Urinary bladder (tissue), 4 donors: Measurements from ENCODE around the gene CNTNAP5. TPM values are rescaled to one million over a fixed set of nuclear protein-coding genes. Genes with fewer than 3 reads are reported as not detected.

Experiments
- DNase-seq: peaks from one replicate; pipeline ENCODE4 v3.0.0-alpha.2; 2015; ENCODE audit errors: extremely low spot score
- H3K27ac ChIP-seq: one replicate; pipeline ENCODE4 v1.5.1; 2013; ENCODE audit warnings: low read depth, mild to moderate bottlenecking, moderate library complexity
- H3K36me3 ChIP-seq: one replicate; pipeline ENCODE4 v1.6.1; 2013; ENCODE audit warnings: mild to moderate bottlenecking, moderate library complexity; ENCODE audit not compliant: insufficient read depth
- H3K4me1 ChIP-seq: one replicate; pipeline ENCODE4 v1.6.1; 2013; ENCODE audit warnings: mild to moderate bottlenecking, moderate library complexity; ENCODE audit not compliant: insufficient read depth
- H3K4me3 ChIP-seq: one replicate; pipeline ENCODE4 v1.5.1; 2013; ENCODE audit warnings: low read depth, low read length
- WGBS: extraction: QIAGEN DNeasy Blood & Tissue Kit; methylation state at CpG from one replicate; pipeline ENCODE4 v1.1.7; 2013; 5-methylcytosine and 5-hydroxymethylcytosine counted together
- polyA plus RNA-seq: library from polyadenylated mRNA; stranded (reverse); fragments of 200-250 nt; gene quantifications from one replicate; pipeline ENCODE4 v1.2.3, GENCODE V29; 2013
- total RNA-seq: library from RNA; depleted of rRNA; stranded (reverse); fragments of >200 nt; gene quantifications from one replicate; pipeline ENCODE4 v1.2.3, GENCODE V29; 2014
- donor health status: healthy with polysubstance abuse.
- donor health status: healthy.

CNTNAP5 gene
- total and polyA plus RNA-seq, 2 donors = 0.01 to 1.8 TPM

DNA sequence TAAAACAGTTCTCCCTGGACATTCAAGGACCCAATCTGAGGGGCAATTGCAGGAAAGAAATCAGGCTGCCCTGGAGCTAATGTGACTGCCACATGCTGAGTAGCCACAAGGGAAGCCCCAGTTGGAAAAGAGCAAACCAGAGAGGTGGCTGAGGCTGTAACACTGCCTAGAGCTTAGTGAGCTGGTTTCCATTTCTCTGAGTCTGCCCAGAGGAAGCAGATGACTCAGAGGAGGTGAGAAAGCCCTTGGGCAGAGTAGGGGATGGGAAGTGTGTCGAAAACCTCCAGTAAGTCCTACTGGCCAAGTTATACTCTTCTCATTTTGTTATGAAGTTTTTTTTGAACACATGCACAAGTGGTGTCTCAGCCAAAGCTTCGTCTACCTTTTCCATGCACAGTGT, 753.0 kb downstream of the CNTNAP5 start:
- Histone ChIP-seq H3K27ac (no peak overlapping the region), H3K4me1 (no peaks in the 10 kb centered on the region), H3K36me3 (no peaks in the 10 kb centered on the region), H3K4me3 (no peak overlapping the region)
- WGBS = 88% methylated on average over 2 of the region's 2 CpGs
- no peak for DNase-seq

DNA sequence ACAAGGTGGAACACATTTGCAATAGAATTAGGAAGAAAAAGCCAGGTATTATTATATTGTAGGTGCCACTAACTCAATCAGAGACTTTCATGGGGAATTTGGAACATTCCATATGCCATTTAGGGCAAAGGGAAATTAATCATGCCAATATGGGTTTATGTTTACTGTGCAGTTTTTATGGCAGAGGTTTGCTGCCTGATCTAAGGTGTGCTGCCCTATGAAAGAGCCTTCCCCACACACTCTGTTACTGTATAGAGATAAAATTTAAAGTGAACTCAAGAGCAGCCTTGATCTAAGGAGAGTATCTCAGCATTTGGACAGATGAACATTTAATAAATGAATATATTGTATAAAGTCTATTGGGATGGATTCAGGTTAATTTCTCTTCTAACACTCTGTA, 771.6 kb downstream of the CNTNAP5 start:
- Histone ChIP-seq H3K4me3 (no peak overlapping the region), H3K36me3 (no peaks in the 10 kb centered on the region), H3K27ac (no peak overlapping the region), H3K4me1 (no peaks in the 10 kb centered on the region)
- no peak for DNase-seq

DNA sequence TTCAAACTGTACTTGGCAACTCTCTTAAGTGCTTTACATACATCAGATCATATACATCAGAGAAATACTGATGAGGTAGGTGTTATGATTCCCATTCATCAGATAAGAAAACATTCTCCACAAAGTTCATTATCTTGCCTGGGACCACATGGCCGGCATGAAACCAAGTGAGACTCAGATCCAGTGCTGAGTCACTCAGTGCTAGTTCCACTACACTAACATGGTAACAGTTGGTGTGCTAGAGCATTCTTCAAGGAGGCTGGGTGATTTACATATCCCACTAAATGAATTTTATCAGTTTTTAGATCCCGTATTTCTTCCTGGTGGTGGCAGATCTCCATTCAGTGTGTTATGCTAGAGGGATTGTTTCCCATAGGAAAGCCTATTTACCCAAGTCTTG, 772.0 kb downstream of the CNTNAP5 start:
- DNase-seq = no peak
- H3K36me3 ChIP-seq = no peaks in the 10 kb centered on the region
- WGBS = 85% methylated on average over 2 of the region's 2 CpGs
- no peak overlapping the region for H3K4me3 ChIP-seq
- H3K27ac ChIP-seq = no peak overlapping the region
- no peaks in the 10 kb centered on the region for H3K4me1 ChIP-seq

DNA sequence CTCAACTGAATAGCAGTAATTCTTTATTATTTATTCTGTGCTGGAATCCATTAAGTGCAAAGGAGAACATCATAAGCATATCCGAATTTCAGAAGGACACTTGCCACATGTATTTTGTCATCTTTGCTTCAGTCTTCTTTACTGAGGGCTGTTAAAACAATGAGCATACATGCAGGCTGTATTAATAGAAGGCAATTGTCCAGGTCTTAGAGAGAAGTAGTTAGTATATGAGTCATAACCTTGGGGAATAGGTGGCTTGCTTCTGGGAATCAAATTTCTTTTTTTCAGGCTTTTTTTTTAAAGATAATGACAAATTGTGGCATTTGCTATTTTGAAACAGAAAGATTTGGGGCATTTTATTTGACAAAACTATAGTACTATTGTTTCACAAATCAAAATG, 773.5 kb downstream of the CNTNAP5 start:
- H3K4me1 ChIP-seq = no peaks in the 10 kb centered on the region
- H3K4me3 ChIP-seq = no peak overlapping the region
- H3K27ac ChIP-seq = no peak overlapping the region
- no peaks in the 10 kb centered on the region for H3K36me3 ChIP-seq
- 77% methylated on average over 1 of the region's 1 CpG for WGBS
- DNase-seq = no peak

DNA sequence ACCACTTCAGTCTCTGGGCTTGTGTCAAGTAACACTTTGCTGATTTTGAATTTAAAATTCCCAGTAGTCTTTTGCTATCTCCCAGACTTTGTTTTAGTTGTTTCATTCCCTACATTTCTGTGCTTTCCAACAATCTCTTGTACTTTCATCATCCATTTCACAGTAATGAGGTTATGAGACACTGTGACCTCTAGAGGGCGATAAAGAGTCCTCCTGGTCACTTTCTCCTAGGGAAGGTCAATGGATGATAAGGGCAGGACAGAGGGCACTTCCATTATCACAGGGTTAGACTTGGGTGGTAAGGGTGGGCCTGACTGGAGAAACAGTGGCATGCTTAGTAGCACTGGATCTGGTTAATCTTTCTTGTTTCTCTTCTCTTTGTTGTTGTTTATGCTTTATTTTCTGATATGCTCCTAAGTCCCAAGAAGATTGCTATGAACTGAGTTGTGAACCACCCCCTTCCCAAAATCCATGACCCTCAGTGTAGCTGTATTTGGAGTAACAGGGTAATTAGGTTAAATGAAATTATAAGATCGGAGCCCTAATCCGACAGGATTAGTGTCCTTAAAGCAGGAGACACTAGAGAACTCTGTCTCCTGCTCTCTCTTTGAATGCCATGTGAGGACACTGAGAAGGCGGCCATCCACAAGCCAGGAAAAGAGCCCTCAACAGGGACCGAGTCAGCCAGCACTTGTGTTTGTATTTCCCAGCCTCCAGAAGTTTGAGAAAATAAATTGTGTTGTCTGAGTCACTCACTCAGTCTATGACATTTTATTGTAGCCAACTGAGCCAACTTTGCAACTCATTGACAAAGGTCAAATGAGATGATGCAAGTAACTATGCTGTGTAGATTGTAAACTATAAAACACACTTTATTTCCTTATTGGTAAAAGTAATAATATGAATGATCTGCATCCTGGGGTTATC, 779.2 kb downstream of the CNTNAP5 start:
- H3K27ac ChIP-seq = no peak overlapping the region
- H3K4me3 ChIP-seq = no peak overlapping the region
- no peak for DNase-seq
- WGBS = 60% methylated on average over 5 of the region's 5 CpGs
- H3K36me3 ChIP-seq = no peaks in the 10 kb centered on the region
- H3K4me1 ChIP-seq = no peaks in the 10 kb centered on the region

DNA sequence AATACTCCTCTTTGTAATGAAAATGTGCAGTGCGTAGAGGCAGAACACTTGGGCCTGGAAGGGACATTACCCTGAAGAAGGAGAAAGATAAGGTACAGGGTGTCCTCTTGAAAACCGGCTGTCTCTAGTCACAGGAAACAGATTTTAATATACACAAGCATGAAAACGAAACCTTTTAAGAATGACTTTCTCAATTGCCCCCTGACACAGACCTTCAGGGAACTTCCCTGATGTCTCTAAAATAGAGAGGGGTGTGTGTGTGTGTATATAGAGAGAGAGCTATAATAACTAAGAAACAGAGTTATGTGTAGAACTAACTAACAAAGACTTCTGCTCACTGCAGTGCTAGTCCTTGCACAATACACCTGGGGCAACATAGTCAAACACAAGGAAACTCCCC, 780.0 kb downstream of the CNTNAP5 start:
- Histone ChIP-seq H3K27ac (no peak overlapping the region), H3K4me1 (peaks cover 2% of the 10 kb centered on the region), H3K4me3 (no peak overlapping the region), H3K36me3 (no peaks in the 10 kb centered on the region)
- 75% methylated on average over 3 of the region's 3 CpGs for WGBS
- no peak for DNase-seq

DNA sequence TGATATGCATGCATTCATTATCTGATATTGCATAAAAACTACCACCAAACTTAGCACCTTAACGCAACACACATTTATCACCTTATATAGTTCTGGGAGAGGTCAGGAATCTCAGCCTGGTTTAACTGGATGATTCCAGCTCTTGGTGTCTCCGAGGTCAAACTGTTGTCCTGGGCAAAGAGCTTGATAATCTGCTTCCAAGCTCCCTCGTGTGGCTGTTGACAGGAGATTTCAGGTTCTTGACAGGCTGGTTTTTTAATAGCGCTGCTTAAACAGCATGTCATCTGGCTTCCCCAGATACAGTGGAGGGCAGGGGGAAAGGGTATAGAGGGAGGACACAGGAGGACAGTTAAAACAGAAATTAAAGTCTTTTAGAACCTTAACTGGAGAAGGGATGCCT, 785.0 kb downstream of the CNTNAP5 start:
- DNase-seq = no peak

DNA sequence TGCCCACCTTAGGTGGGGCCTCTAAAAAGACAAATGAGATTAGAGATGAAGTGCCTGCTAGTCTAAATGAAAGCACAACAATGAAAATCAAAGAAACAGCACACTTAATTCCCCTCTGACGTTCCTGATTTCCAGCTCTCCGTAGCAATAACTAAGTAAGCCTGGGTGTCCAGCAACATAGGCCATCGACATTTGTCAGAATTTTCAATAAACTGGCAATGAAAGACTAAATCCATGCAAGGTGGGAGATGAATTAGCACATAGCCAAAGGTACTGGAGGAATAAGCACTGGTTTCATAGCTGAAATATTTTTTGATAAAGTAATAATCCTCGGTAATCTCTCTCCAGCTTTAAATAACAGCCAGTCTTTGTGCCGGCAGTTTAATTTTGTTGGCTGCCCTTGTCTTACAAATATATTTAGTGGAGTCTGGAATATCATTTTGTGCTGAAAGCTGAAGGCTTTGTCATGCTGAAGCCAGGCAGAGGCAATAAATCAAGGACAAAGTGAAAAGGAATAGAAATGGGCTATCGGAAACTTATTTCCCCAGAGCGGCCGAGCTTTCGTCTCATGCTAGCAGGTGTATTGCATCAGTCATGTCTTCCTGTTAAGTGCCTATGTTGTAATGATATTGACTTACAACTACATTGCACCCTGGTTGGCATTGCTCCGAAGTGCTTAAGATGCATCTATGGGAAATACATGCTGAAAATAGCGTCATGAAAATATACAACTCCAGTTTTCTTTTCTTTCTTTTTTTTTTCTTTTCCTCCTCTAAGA, 790.1 kb downstream of the CNTNAP5 start:
- 47% methylated on average over 11 of the region's 11 CpGs for WGBS
- H3K36me3 ChIP-seq = no peaks in the 10 kb centered on the region
- H3K4me3 ChIP-seq = no peak overlapping the region
- DNase-seq = no peak
- H3K4me1 ChIP-seq = no peaks in the 10 kb centered on the region
- no peak overlapping the region for H3K27ac ChIP-seq

More for the DNA sequence above, 785.0 kb downstream of the CNTNAP5 start:
- Histone ChIP-seq H3K4me1 (peaks cover 2% of the 10 kb centered on the region), H3K36me3 (no peaks in the 10 kb centered on the region), H3K27ac (no peak overlapping the region), H3K4me3 (no peak overlapping the region)
- 49% methylated on average over 4 of the region's 4 CpGs for WGBS

DNA sequence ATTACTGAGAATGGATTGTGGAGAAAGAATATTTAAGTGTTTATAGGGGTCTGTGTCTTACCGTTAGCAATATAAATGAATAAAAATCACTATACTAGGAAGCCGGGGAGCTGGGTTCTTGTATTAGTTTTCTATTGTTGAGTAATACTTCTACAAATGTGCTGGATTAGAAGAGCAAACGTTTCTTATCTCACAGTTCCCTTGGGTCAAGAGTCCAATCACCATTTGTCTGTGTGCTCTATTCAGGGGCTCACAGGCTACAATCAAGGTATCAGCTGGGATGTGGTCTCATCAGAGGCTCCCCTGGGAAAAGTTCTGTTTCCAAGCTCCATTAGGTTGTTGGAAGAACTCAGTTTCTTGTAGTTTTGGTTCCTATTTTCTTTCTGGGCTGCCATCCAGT, 790.9 kb downstream of the CNTNAP5 start:
- Histone ChIP-seq H3K4me1 (no peaks in the 10 kb centered on the region), H3K4me3 (no peak overlapping the region), H3K27ac (no peak overlapping the region), H3K36me3 (no peaks in the 10 kb centered on the region)
- WGBS = 73% methylated on average over 3 of the region's 3 CpGs
- no peak for DNase-seq

DNA sequence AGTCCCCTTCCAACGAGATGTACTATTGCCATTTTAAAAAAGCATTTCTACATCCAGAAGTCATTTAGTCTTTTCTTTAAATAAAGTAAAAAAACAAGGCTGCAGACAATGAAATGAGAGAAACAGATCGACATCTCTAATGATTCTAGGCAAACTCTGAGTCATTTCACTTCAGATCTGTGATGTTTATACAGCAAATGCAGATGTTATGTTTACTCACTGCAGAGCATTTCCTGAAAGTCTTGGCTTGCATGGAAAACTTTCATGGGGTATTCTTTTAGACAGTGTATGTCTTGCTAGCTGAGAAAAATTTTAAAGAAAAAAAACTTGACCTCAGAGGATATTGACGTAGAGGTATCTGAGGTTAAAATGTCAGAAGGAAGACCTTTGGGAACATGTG, 797.4 kb downstream of the CNTNAP5 start:
- H3K27ac ChIP-seq = no peak overlapping the region
- H3K36me3 ChIP-seq = no peaks in the 10 kb centered on the region
- DNase-seq = no peak
- H3K4me1 ChIP-seq = no peaks in the 10 kb centered on the region
- WGBS = 51% methylated on average over 3 of the region's 3 CpGs
- H3K4me3 ChIP-seq = no peak overlapping the region

DNA sequence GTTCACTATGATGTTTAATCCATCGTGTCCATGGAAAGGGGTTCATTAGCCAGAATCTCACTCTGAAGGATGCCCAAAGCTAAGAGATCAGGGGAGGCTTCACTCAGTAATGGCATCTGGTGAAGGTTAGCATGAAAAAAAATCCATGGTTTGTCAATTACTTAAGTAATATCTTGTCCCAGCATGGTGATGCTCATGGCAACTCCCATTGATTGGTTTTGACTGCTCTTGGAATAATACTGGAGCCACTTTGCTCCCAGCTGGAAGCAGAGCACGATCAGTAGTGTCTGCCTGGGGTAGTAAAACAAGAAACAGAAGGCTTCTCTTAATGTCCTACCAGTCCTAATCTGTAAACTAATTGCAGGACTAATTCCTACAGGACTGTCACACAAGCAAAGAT, 799.4 kb downstream of the CNTNAP5 start:
- H3K27ac ChIP-seq = no peak overlapping the region
- no peaks in the 10 kb centered on the region for H3K36me3 ChIP-seq
- WGBS = 65% methylated on average over 2 of the region's 2 CpGs
- no peak for DNase-seq
- no peaks in the 10 kb centered on the region for H3K4me1 ChIP-seq
- H3K4me3 ChIP-seq = no peak overlapping the region

DNA sequence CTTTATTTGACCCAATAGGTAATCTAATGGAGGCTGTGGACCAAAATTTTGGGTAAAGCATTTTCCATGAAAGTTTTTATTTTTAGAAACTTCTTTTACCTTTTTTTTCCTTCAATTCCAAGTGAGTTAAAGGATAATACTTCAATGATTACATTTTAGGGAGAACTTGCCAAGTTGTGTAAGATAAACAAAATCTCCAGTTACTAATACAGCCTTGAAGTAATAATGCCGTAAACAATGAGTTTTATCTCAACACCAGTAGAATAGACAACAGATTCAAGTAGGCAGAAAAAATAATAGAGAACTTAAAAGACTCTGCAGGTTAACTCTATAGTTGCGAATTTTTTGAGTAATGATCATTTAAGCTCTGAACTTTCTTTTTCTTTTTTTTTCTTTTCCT, 807.4 kb downstream of the CNTNAP5 start:
- WGBS = 63% methylated on average over 2 of the region's 2 CpGs
- Histone ChIP-seq H3K27ac (no peak overlapping the region), H3K4me1 (no peaks in the 10 kb centered on the region), H3K4me3 (no peak overlapping the region), H3K36me3 (no peaks in the 10 kb centered on the region)
- no peak for DNase-seq

DNA sequence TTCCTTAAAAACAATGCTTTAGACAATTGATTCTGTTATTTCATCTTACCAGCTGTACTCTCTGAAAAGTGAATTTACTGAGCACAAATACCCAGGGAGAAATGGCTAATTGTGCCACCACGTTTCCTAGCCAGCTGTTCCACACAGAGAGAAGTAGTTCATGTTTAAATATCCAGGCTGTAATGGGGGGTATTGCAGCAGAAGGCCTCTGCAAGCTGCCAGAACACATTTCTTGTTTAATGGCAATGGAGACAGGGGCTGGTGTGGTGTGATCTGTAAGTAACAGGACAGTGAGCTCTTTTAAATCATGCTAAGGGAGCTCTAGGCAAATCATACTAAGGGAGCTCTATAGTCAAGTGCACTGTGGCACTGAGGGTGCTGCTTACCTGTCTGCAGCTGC, 809.2 kb downstream of the CNTNAP5 start:
- no peaks in the 10 kb centered on the region for H3K4me1 ChIP-seq
- H3K36me3 ChIP-seq = no peaks in the 10 kb centered on the region
- H3K27ac ChIP-seq = no peak overlapping the region
- DNase-seq = no peak
- WGBS = 60% methylated on average over 1 of the region's 1 CpG
- no peak overlapping the region for H3K4me3 ChIP-seq

DNA sequence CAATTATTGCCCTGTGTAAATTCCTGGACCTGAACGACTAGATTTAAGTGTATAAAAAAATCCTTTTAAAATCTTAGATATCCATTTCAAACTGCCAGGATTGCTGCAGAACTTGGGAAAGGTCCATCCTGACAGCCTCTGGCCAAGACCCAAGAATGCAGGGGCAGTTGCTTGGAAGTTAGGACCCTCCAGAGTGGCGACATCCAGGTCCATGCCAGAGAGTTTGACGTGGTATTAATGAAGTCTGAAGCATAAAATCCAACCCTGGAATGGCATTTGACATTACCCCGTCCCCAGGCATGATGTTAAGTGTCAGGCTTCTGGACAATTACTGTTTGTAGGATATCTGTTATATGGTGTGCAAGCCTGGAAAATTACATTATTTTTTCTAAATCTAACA, 810.2 kb downstream of the CNTNAP5 start:
- Histone ChIP-seq H3K4me1 (no peaks in the 10 kb centered on the region), H3K36me3 (no peaks in the 10 kb centered on the region), H3K4me3 (no peak overlapping the region), H3K27ac (no peak overlapping the region)
- WGBS = 65% methylated on average over 4 of the region's 4 CpGs
- DNase-seq = no peak
